Liver (tissue), 9 donors: Measurements from ENCODE around the gene GRXCR2. TPM values are rescaled to one million over a fixed set of nuclear protein-coding genes. Genes with fewer than 3 reads are reported as not detected.

ENCODE experiments used
- DNase-seq: peaks from one replicate; pipeline ENCODE4 v3.0.0-alpha.2; 2017; ENCODE audit warnings: low spot score
- H3K27ac ChIP-seq, 2 donors: one replicate each; pipeline ENCODE4 v1.7.0; 2013; ENCODE audit warnings: inconsistent platforms in 2 of 2, low read length in 2 of 2, control low read depth in 1 of 2, low read depth in 1 of 2, mild to moderate bottlenecking in 1 of 2
- H3K27me3 ChIP-seq, 4 donors: one replicate each; pipeline versions ENCODE4 v1.6.1 to v1.7.0; 2013; ENCODE audit warnings: low read length in 3 of 4, inconsistent platforms in 1 of 4, mild to moderate bottlenecking in 1 of 4, moderate library complexity in 1 of 4; ENCODE audit not compliant: control insufficient read depth in 4 of 4, insufficient read depth in 4 of 4
- H3K36me3 ChIP-seq, 4 donors: one replicate each; pipeline versions ENCODE4 v1.6.1 to v1.7.0; 2013; ENCODE audit warnings: low read length in 3 of 4, mild to moderate bottlenecking in 3 of 4, low read depth in 1 of 4, moderate library complexity in 1 of 4; ENCODE audit not compliant: control insufficient read depth in 4 of 4, insufficient read depth in 3 of 4
- H3K4me1 ChIP-seq, 4 donors: one replicate each; pipeline versions ENCODE4 v1.6.1 to v1.7.0; 2013; ENCODE audit warnings: low read length in 3 of 4, mild to moderate bottlenecking in 3 of 4, moderate library complexity in 1 of 4; ENCODE audit not compliant: control insufficient read depth in 4 of 4, insufficient read depth in 4 of 4
- H3K4me3 ChIP-seq, 3 donors: one replicate each; pipeline versions ENCODE4 v1.6.1 to v1.7.0; 2013; ENCODE audit warnings: low read length in 3 of 3, control low read depth in 1 of 3, low read depth in 1 of 3, mild to moderate bottlenecking in 1 of 3
- H3K9ac ChIP-seq, 2 donors: one replicate each; pipeline ENCODE4 v1.7.0; 2013; ENCODE audit warnings: low read length in 2 of 2, mild to moderate bottlenecking in 2 of 2, moderate library complexity in 2 of 2, control low read depth in 1 of 2, low read depth in 1 of 2
- H3K9me3 ChIP-seq, 4 donors: one replicate each; pipeline versions ENCODE4 v1.6.1 to v1.7.0; 2013; ENCODE audit warnings: low read length in 3 of 4; ENCODE audit not compliant: control insufficient read depth in 4 of 4
- EGR1 ChIP-seq, 2 donors: IDR thresholded peaks; 2 replicates each; pipeline ENCODE4 v1.6.1; 2016 to 2018; ENCODE audit warnings: antibody characterized with exemption in 2 of 2, low read depth in 2 of 2
- FOXA1 ChIP-seq: IDR thresholded peaks from 2 replicates; pipeline ENCODE4 v1.6.1; 2016; ENCODE audit warnings: antibody characterized with exemption
- FOXA2 ChIP-seq: IDR thresholded peaks from 2 replicates; pipeline ENCODE4 v1.6.1; 2016; ENCODE audit warnings: antibody characterized with exemption
- HNF4A ChIP-seq, 2 donors: conservative IDR thresholded peaks; 2 replicates each; pipeline ENCODE4 v1.6.1; 2016; ENCODE audit warnings: antibody characterized with exemption in 2 of 2, mild to moderate bottlenecking in 2 of 2
- HNF4G ChIP-seq: IDR thresholded peaks from 2 replicates; pipeline ENCODE4 v1.6.1; 2016; ENCODE audit warnings: antibody characterized with exemption
- JUND ChIP-seq, 2 donors: IDR thresholded peaks; 2 replicates each; pipeline ENCODE4 v1.6.1; 2016; ENCODE audit warnings: antibody characterized with exemption in 2 of 2
- NR2F2 ChIP-seq: IDR thresholded peaks from 2 replicates; pipeline ENCODE4 v1.6.1; 2016; ENCODE audit warnings: antibody characterized with exemption
- RAD21 ChIP-seq, 2 donors: IDR thresholded peaks; 2 replicates each; pipeline ENCODE4 v1.6.1; 2016; ENCODE audit warnings: antibody characterized with exemption in 2 of 2, mild to moderate bottlenecking in 2 of 2
- RXRA ChIP-seq, 2 donors: IDR thresholded peaks; 2 replicates each; pipeline ENCODE4 v1.6.1; 2017 to 2018; ENCODE audit warnings: antibody characterized with exemption in 2 of 2, mild to moderate bottlenecking in 1 of 2
- TAF1 ChIP-seq: conservative IDR thresholded peaks from 2 replicates; pipeline ENCODE4 v1.6.1; 2016; ENCODE audit warnings: antibody characterized with exemption, mild to moderate bottlenecking
- YY1 ChIP-seq: IDR thresholded peaks from 2 replicates; pipeline ENCODE4 v1.6.1; 2016; ENCODE audit warnings: antibody characterized with exemption, mild to moderate bottlenecking
- WGBS: extraction: QIAGEN DNeasy Blood & Tissue Kit; methylation state at CpG from one replicate; pipeline ENCODE4 v1.1.7; 2013; 5-methylcytosine and 5-hydroxymethylcytosine counted together
- polyA plus RNA-seq, 2 donors: library from polyadenylated mRNA; stranded (reverse) in 1 of 2; unstranded in 1 of 2; fragments of 200-250 nt in 1 of 2; fragments of >200 nt in 1 of 2; fragmentation: Nextera tagmentation in 1 of 2; extraction: Ambion mirVana in 1 of 2; gene quantifications; one replicate each; pipeline versions ENCODE4 v1.2.1 to v1.2.3, GENCODE V29; 2013 to 2015
- total RNA-seq, 2 donors: library from RNA; depleted of rRNA; stranded (reverse); fragments of >200 nt; gene quantifications; one replicate each; pipeline ENCODE4 v1.2.3, GENCODE V29; 2014
- TF ChIP-seq, protein P1 (sequence below): IDR thresholded peaks from 2 replicates; pipeline ENCODE4 v1.6.1; 2016; ENCODE audit warnings: antibody characterized with exemption
- TF ChIP-seq, protein P2 (sequence below): IDR thresholded peaks from 2 replicates; pipeline ENCODE4 v1.6.1; 2016; ENCODE audit warnings: antibody characterized with exemption
- TF ChIP-seq, protein P3 (sequence below): IDR thresholded peaks from 2 replicates; pipeline ENCODE4 v1.6.1; 2016; ENCODE audit warnings: antibody characterized with exemption, mild to moderate bottlenecking
- TF ChIP-seq, protein P4 (sequence below): fragments of 150-350 bp; IDR thresholded peaks from 2 replicates; pipeline ENCODE4 v1.5.1; 2017; ENCODE audit warnings: improper control_type of control experiment, low read depth, low read length; ENCODE audit not compliant: missing input control
- TF ChIP-seq, protein P5 (sequence below): IDR thresholded peaks from 2 replicates; pipeline ENCODE4 v1.6.1; 2016; ENCODE audit warnings: antibody characterized with exemption
- donor health status: healthy.
- donor health status: healthy.
- donor health status: healthy.
- donor health status: healthy.
- donor health status: healthy.

The GRXCR2 gene
- total and polyA plus RNA-seq, 4 donors, result not detected

DNA sequence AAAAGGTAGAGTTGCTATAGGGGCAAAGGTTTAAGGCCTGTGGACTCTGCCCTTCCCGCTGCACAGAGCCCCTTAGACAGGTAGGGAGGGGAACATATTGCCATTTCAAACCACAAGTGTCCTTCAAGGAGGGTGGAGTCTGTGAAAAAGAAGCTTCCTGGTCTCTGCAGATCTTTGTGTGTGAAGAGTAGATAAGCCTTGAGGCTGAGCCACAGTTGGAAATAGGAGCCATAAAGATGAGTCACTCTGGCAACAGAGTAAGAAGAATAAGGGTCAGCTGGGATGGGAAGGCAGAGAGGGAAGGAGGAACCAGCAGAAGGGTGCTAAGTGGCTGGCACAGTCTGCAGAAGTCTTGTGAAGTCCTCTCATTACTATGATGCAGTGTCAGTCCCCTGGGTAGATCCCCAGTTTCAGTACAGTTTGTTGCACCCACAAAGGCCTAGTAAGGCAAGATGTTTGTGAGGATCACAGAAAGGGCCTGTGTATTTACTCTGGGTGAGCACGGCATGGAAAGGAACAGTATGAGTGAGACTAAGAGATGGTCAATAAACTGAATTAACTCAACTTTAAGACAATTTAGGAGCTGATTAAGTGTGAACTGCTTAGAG is 18.1 kb downstream of the GRXCR2 start:
- Histone ChIP-seq H3K9me3 (no peaks in the 10 kb centered on the region), H3K27me3 (no peaks in the 10 kb centered on the region), H3K4me3 (no peak overlapping the region), H3K27ac (no peak overlapping the region), H3K4me1 (no peaks in the 10 kb centered on the region), H3K9ac (no peak overlapping the region), H3K36me3 (no peaks in the 10 kb centered on the region)
- TF ChIP-seq NR2F2 (no peak), FOXA2 (no peak), JUND (IDR thresholded peaks at IDR 0.05) (no peak), HNF4G (no peak), FOXA1 (no peak), YY1 (no peak), RAD21 (IDR thresholded peaks at IDR 0.05) (no peak), EGR1 (IDR thresholded peaks at IDR 0.05; ENCODE audit: low read depth in 2 of 2) (no peak), HNF4A (conservative IDR thresholded peaks at IDR 0.05) (no peak), TAF1 (no peak)
- TF ChIP-seq, protein P1, sequence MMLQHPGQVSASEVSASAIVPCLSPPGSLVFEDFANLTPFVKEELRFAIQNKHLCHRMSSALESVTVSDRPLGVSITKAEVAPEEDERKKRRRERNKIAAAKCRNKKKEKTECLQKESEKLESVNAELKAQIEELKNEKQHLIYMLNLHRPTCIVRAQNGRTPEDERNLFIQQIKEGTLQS, result no peak
- TF ChIP-seq, protein P2, sequence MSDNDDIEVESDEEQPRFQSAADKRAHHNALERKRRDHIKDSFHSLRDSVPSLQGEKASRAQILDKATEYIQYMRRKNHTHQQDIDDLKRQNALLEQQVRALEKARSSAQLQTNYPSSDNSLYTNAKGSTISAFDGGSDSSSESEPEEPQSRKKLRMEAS, result no peak
- TF ChIP-seq, protein P3, sequence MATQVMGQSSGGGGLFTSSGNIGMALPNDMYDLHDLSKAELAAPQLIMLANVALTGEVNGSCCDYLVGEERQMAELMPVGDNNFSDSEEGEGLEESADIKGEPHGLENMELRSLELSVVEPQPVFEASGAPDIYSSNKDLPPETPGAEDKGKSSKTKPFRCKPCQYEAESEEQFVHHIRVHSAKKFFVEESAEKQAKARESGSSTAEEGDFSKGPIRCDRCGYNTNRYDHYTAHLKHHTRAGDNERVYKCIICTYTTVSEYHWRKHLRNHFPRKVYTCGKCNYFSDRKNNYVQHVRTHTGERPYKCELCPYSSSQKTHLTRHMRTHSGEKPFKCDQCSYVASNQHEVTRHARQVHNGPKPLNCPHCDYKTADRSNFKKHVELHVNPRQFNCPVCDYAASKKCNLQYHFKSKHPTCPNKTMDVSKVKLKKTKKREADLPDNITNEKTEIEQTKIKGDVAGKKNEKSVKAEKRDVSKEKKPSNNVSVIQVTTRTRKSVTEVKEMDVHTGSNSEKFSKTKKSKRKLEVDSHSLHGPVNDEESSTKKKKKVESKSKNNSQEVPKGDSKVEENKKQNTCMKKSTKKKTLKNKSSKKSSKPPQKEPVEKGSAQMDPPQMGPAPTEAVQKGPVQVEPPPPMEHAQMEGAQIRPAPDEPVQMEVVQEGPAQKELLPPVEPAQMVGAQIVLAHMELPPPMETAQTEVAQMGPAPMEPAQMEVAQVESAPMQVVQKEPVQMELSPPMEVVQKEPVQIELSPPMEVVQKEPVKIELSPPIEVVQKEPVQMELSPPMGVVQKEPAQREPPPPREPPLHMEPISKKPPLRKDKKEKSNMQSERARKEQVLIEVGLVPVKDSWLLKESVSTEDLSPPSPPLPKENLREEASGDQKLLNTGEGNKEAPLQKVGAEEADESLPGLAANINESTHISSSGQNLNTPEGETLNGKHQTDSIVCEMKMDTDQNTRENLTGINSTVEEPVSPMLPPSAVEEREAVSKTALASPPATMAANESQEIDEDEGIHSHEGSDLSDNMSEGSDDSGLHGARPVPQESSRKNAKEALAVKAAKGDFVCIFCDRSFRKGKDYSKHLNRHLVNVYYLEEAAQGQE, result no peak
- TF ChIP-seq, protein P4, sequence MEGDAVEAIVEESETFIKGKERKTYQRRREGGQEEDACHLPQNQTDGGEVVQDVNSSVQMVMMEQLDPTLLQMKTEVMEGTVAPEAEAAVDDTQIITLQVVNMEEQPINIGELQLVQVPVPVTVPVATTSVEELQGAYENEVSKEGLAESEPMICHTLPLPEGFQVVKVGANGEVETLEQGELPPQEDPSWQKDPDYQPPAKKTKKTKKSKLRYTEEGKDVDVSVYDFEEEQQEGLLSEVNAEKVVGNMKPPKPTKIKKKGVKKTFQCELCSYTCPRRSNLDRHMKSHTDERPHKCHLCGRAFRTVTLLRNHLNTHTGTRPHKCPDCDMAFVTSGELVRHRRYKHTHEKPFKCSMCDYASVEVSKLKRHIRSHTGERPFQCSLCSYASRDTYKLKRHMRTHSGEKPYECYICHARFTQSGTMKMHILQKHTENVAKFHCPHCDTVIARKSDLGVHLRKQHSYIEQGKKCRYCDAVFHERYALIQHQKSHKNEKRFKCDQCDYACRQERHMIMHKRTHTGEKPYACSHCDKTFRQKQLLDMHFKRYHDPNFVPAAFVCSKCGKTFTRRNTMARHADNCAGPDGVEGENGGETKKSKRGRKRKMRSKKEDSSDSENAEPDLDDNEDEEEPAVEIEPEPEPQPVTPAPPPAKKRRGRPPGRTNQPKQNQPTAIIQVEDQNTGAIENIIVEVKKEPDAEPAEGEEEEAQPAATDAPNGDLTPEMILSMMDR, result no peak
- TF ChIP-seq, protein P5, sequence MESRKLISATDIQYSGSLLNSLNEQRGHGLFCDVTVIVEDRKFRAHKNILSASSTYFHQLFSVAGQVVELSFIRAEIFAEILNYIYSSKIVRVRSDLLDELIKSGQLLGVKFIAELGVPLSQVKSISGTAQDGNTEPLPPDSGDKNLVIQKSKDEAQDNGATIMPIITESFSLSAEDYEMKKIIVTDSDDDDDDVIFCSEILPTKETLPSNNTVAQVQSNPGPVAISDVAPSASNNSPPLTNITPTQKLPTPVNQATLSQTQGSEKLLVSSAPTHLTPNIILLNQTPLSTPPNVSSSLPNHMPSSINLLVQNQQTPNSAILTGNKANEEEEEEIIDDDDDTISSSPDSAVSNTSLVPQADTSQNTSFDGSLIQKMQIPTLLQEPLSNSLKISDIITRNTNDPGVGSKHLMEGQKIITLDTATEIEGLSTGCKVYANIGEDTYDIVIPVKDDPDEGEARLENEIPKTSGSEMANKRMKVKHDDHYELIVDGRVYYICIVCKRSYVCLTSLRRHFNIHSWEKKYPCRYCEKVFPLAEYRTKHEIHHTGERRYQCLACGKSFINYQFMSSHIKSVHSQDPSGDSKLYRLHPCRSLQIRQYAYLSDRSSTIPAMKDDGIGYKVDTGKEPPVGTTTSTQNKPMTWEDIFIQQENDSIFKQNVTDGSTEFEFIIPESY, result no peak
- DNase-seq, result peak; percentile 49
- WGBS, result 76% methylated on average over 2 of the region's 2 CpGs

DNA sequence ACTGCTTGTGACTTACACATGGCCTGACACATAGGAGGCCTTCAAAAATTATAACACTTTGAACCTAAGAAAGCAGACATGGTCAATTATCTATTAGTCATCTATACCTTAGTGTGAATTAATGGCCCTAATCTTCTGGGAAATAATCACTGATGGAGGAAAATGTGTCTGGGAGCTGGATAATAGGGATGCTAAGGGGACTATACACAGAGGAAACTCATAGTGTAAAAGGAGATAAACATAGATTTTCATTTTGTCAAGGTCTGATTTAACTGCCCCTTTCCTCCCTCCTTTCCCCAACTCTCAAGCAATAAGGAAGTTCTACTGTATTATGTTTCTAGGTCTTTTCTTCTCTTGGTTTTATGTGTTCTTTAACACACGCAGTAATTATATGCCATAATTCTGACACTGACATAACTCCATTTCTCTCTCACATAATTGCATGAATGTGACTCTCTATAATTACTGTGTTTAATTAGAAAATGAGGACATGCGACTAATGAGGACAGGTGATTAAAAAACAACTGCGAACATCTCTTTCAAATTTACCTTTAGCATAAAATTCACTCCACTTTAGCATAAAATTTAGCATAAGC is 18.9 kb downstream of the GRXCR2 start:
- no peak overlapping the region for H3K9ac ChIP-seq
- DNase-seq, result no peak
- H3K9me3 ChIP-seq, result no peaks in the 10 kb centered on the region
- WGBS, result 89% methylated on average over 3 of the region's 3 CpGs
- no peaks in the 10 kb centered on the region for H3K4me1 ChIP-seq
- H3K36me3 ChIP-seq, result no peaks in the 10 kb centered on the region
- H3K27me3 ChIP-seq, result no peaks in the 10 kb centered on the region
- H3K4me3 ChIP-seq, result no peak overlapping the region
- TF ChIP-seq FOXA2 (no peak), JUND (IDR thresholded peaks at IDR 0.05) (no peak), RAD21 (IDR thresholded peaks at IDR 0.05) (no peak), RXRA (IDR thresholded peaks at IDR 0.05) (no peak), TAF1 (no peak), EGR1 (IDR thresholded peaks at IDR 0.05; ENCODE audit: low read depth in 2 of 2) (no peak)
- TF ChIP-seq, protein P4, result no peak
- TF ChIP-seq, protein P3, result no peak
- no peak overlapping the region for H3K27ac ChIP-seq
